Upper lobe of right lung (tissue), 1 donor: ENCODE results near the gene SALL1. TPM values are rescaled to one million over a fixed set of nuclear protein-coding genes. Genes with fewer than 3 reads are reported as not detected.

Experiments
- ATAC-seq: fragments of 200-7000 bp; cut with Tn5 transposase; one replicate; pipeline ENCODE4 v1.9.1; 2020; ENCODE audit warnings: mild to moderate bottlenecking, moderate library complexity
- DNase-seq: peaks from one replicate; pipeline ENCODE4 v3.0.0-alpha.2; 2020
- H3K27ac ChIP-seq: fragments of 200-600 bp; one replicate; pipeline ENCODE4 v1.8.0; 2022
- H3K27me3 ChIP-seq: fragments of 200-600 bp; one replicate; pipeline ENCODE4 v1.8.0; 2022; ENCODE audit warnings: mild to moderate bottlenecking
- H3K36me3 ChIP-seq: fragments of 200-600 bp; one replicate; pipeline ENCODE4 v1.8.0; 2022
- H3K4me1 ChIP-seq: fragments of 200-600 bp; one replicate; pipeline ENCODE4 v1.8.0; 2022
- H3K4me3 ChIP-seq: fragments of 200-600 bp; one replicate; pipeline ENCODE4 v1.8.0; 2022; ENCODE audit warnings: mild to moderate bottlenecking
- H3K9me3 ChIP-seq: fragments of 200-600 bp; one replicate; pipeline ENCODE4 v1.8.0; 2022
- CTCF ChIP-seq: fragments of 200-600 bp; IDR thresholded peaks from one replicate; pipeline ENCODE4 v1.8.0; 2022; ENCODE audit warnings: antibody characterized with exemption
- intact Hi-C: fragments of 100-400 bp; cut with DNase I; formaldehyde crosslinking; loops from one replicate; pipeline ENCODE4 v1.11.0; 2022
- total RNA-seq: library from RNA; stranded (reverse); fragmentation: NEBNext Ultra II Directional; extraction: Animal tissue kit (Norgen Biotek cat#: 25700); gene quantifications from one replicate; pipeline ENCODE4 v1.2.1, GENCODE V29; 2021
- donor health status: DM: no; HTN: yes; CAD: no; lungs with severe emphysema.

The SALL1 gene
- total RNA-seq, 1 donor from 2014 or later, result not detected

GRCh38 chr16:51109173-51109572, 41.9 kb downstream of the SALL1 start:
- Histone ChIP-seq H3K36me3 (no peaks in the 10 kb centered on the region), H3K4me1 (no peaks in the 10 kb centered on the region), H3K27me3 (peaks cover 25% of the 10 kb centered on the region), H3K27ac (no peak overlapping the region), H3K4me3 (no peak overlapping the region), H3K9me3 (no peaks in the 10 kb centered on the region)
- no peak for DNase-seq
- no peak for TF ChIP-seq CTCF
- intact Hi-C loops, result no loop called here
- ATAC-seq, result no peak

DNA sequence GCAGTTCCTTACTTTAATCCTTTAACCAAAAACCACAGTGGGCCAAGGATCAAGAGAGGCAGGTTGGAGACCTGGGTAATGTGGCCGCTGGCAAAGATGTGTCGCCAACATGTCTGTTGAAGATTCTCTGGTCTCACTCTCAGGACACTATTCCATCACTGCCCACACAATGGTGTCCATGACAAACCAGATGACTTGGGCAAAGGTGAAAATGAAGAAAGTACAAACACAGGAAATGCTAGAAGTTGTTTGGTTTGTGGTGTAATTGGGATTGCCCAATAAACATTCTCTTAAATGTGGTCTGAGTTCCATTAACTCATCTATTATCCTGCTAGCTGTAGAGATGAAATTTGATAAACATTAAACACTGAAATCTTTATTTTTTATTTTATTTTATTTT, 43.3 kb downstream of the SALL1 start:
- intact Hi-C loops, result no loop called here
- H3K36me3 ChIP-seq, result no peaks in the 10 kb centered on the region

DNA sequence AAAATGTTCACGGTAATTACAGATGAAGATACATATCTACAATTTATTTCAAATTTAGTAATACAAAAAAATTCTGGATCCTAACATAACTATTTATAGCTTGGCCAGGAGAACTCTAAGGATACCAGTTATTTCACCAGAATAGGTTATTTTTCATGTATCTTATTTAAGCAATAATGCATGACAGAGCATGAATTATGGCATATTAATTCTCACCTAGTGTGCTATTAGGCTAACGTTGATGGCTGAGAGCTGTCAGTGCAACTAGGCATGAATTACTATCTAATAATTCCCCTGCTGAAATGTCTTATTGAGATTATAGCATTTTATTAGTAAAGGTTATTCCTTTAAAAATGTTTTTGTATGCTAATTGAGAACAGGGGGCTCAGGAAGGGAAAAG, 44.5 kb downstream of the SALL1 start:
- H3K9me3 ChIP-seq, result no peaks in the 10 kb centered on the region
- no peak for ATAC-seq
- H3K27ac ChIP-seq, result no peak overlapping the region
- peaks cover 6% of the 10 kb centered on the region for H3K27me3 ChIP-seq
- no peaks in the 10 kb centered on the region for H3K36me3 ChIP-seq
- H3K4me1 ChIP-seq, result no peaks in the 10 kb centered on the region
- DNase-seq, result no peak
- H3K4me3 ChIP-seq, result no peak overlapping the region
- TF ChIP-seq CTCF, result no peak
- intact Hi-C loops, result no loop called here

More for the DNA sequence above, 43.3 kb downstream of the SALL1 start:
- DNase-seq (no peak), ATAC-seq (no peak)
- no peaks in the 10 kb centered on the region for H3K4me1 ChIP-seq
- TF ChIP-seq CTCF, result no peak
- no peaks in the 10 kb centered on the region for H3K9me3 ChIP-seq
- no peak overlapping the region for H3K27ac ChIP-seq
- H3K4me3 ChIP-seq, result no peak overlapping the region
- H3K27me3 ChIP-seq, result peaks cover 11% of the 10 kb centered on the region

- no peaks in the 10 kb centered on the region for H3K27me3 ChIP-seq
- no peak overlapping the region for H3K4me3 ChIP-seq
- H3K4me1 ChIP-seq, result no peaks in the 10 kb centered on the region
- no peak overlapping the region for H3K27ac ChIP-seq
- TF ChIP-seq CTCF, result no peak
- ATAC-seq (no peak), DNase-seq (no peak)
- no peaks in the 10 kb centered on the region for H3K9me3 ChIP-seq
- intact Hi-C loops, result no loop called here
- no peaks in the 10 kb centered on the region for H3K36me3 ChIP-seq
Observed at GRCh38 chr16:51103590-51103989, 47.5 kb downstream of the SALL1 start.

GRCh38 chr16:51097729-51098128, 53.3 kb downstream of the SALL1 start:
- no peak for TF ChIP-seq CTCF
- intact Hi-C loops, result no loop called here

More at GRCh38 chr16:51097729-51098128, 53.3 kb downstream of the SALL1 start:
- ATAC-seq, result no peak
- DNase-seq, result no peak
- Histone ChIP-seq H3K27ac (no peak overlapping the region), H3K4me3 (no peak overlapping the region), H3K9me3 (no peaks in the 10 kb centered on the region), H3K27me3 (peaks cover 7% of the 10 kb centered on the region), H3K36me3 (no peaks in the 10 kb centered on the region), H3K4me1 (no peaks in the 10 kb centered on the region)
